ENCODE results near the gene TTC39C.

GRCh38 chr18:24033641-24034412 is 19.3 kb downstream of the TTC39C start:
- TF ChIP-seq CTCF (IDR thresholded peaks at IDR 0.05) (no peak), POLR2A (IDR thresholded peaks at IDR 0.05) (no peak)

Measured in esophagus squamous epithelium (tissue), 4 donors.